Prostate gland (tissue), 2 donors: Measurements from ENCODE around the gene CFAP46. TPM values are rescaled to one million over a fixed set of nuclear protein-coding genes. Genes with fewer than 3 reads are reported as not detected.

Source experiments
- DNase-seq: peaks from one replicate; pipeline ENCODE4 v3.0.0-alpha.2; 2019; ENCODE audit warnings: low spot score
- H3K27ac ChIP-seq, 2 donors: fragments of 200-600 bp; sonication (generic); 2 replicates each; pipeline ENCODE4 v1.5.1; 2017 to 2019
- H3K27me3 ChIP-seq: fragments of 200-600 bp; sonication (generic); replicated peaks from 2 replicates; pipeline ENCODE4 v1.5.1; 2019; ENCODE audit not compliant: insufficient read depth
- H3K36me3 ChIP-seq, 2 donors: fragments of 200-600 bp; sonication (generic); 1 replicate in 1 of 2; 2 replicates in 1 of 2; pipeline versions ENCODE4 v1.5.1 to v1.8.1; 2017 to 2019
- H3K4me1 ChIP-seq: fragments of 200-600 bp; sonication (generic); replicated peaks from 2 replicates; pipeline ENCODE4 v1.5.1; 2019
- H3K4me3 ChIP-seq, 2 donors: fragments of 200-600 bp; sonication (generic); 2 replicates each; pipeline ENCODE4 v1.5.1; 2017 to 2019
- H3K9me3 ChIP-seq: fragments of 200-600 bp; sonication (generic); 2 replicates; pipeline ENCODE4 v1.5.1; 2017
- POLR2A ChIP-seq: fragments of 450-650 bp; IDR thresholded peaks from one replicate; pipeline ENCODE4 v1.6.1; 2016; ENCODE audit warnings: antibody characterized with exemption, mild to moderate bottlenecking
- POLR2AphosphoS5 ChIP-seq: sonication (generic); formaldehyde crosslinking; IDR thresholded peaks from one replicate; pipeline ENCODE4 v1.6.1; 2017; ENCODE audit warnings: antibody characterized with exemption
- WGBS: methylation state at CpG from one replicate; pipeline ENCODE4 v1.1.5; 2018; 5-methylcytosine and 5-hydroxymethylcytosine counted together
- intact Hi-C: fragments of 100-400 bp; cut with DNase I; formaldehyde crosslinking; loops from one replicate; pipeline ENCODE4 v1.14.2; 2022
- total RNA-seq, 2 donors: library from RNA; depleted of rRNA; stranded (reverse); fragments of >200 nt; gene quantifications; one replicate each; pipeline ENCODE4 v1.1.0, GENCODE V29; 2016
- TF ChIP-seq, protein P1 (sequence below), 4 experiments: fragments of 200-600 bp in 2 of 4; fragments of 450-650 bp in 2 of 4; sonication (generic) in 2 of 4; IDR thresholded peaks; 1 replicate in 3 of 4; 2 replicates in 1 of 4; pipeline ENCODE4 v1.5.1; 2016 to 2019; ENCODE audit warnings: antibody characterized with exemption in 4 of 4, mild to moderate bottlenecking in 2 of 4, moderate library complexity in 2 of 4

CFAP46 gene
- total RNA-seq, 2 donors from 2014 or later: 1.4 to 9.3 TPM

DNA sequence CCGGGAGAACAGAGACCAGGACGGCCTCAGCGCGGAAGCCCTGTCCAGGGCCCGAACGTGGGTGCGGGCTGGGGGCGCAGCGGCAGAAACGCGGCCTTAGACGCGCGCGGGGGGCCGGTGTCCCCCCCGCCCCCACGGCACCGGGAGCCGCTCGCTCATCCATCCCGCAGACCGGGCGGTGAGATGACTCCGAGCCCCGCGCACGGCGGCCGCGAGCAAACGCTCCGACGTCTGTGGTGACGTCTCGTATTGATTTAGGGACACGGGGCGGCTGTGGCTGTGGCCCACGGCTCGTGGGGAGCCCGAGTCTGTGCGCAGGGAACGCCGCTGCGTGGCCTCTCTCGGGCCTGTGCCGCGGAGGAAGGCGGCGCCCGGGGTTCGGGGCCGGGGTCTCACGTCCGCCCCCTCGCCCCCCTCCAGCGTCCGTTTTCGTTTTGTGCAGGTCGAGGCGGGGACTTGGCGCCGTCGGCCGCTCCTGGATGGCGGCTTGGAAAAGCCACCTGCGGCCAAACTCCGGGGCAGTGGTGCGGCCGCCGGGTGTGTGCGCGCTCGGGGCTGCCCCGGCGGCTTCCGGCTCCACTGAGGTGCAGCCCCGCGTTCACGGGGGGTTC, 155.4 kb downstream of the CFAP46 start:
- no peak for DNase-seq
- Histone ChIP-seq H3K4me3 (peak overlapping the region in 1 of 2 donors; percentile 18), H3K9me3 (no peaks in the 10 kb centered on the region), H3K27ac (no peak overlapping the region), H3K36me3 (no peaks in the 10 kb centered on the region), H3K27me3 (peaks cover 34% of the 10 kb centered on the region), H3K4me1 (peaks cover 15% of the 10 kb centered on the region)
- WGBS: 2% methylated on average over 75 of the region's 80 CpGs
- TF ChIP-seq POLR2AphosphoS5 (no peak), POLR2A (no peak)
- TF ChIP-seq, protein P1, sequence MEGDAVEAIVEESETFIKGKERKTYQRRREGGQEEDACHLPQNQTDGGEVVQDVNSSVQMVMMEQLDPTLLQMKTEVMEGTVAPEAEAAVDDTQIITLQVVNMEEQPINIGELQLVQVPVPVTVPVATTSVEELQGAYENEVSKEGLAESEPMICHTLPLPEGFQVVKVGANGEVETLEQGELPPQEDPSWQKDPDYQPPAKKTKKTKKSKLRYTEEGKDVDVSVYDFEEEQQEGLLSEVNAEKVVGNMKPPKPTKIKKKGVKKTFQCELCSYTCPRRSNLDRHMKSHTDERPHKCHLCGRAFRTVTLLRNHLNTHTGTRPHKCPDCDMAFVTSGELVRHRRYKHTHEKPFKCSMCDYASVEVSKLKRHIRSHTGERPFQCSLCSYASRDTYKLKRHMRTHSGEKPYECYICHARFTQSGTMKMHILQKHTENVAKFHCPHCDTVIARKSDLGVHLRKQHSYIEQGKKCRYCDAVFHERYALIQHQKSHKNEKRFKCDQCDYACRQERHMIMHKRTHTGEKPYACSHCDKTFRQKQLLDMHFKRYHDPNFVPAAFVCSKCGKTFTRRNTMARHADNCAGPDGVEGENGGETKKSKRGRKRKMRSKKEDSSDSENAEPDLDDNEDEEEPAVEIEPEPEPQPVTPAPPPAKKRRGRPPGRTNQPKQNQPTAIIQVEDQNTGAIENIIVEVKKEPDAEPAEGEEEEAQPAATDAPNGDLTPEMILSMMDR (IDR thresholded peaks at IDR 0.05): no peak
- intact Hi-C loops: loop anchor here (10.0 kb wide), 1 partner anchor 132 kb away; no protein-coding TSS in a partner anchor

DNA sequence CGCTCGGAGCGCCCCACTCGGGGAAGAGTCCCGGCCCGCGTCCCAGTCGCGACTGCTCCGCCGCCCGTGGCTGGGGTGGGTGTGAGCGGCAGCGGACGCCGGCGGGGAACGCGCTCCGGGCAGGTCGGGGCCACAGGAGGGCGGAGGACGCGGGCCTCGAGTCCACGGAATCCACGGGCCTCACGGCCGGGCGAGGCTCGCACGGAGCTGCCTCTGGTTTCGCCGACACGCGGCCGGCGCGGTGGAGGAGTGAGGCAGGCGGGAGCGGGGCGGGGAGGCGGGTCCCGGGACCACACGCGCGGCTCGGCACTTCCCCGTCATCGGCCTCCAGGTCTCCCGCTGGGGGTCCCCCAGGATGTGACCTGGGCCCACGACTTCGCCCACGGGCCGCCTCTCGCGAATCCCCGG, 155.9 kb downstream of the CFAP46 start:
- Histone ChIP-seq H3K4me3 (peak overlapping the region in 1 of 2 donors; percentile 12), H3K27me3 (peaks cover 34% of the 10 kb centered on the region), H3K9me3 (no peaks in the 10 kb centered on the region), H3K36me3 (no peaks in the 10 kb centered on the region), H3K27ac (no peak overlapping the region), H3K4me1 (peaks cover 15% of the 10 kb centered on the region)
- intact Hi-C loops: loop anchor here (10.0 kb wide), 1 partner anchor 132 kb away; no protein-coding TSS in a partner anchor
- WGBS: 2% methylated on average over 38 of the region's 58 CpGs
- no peak for DNase-seq
- TF ChIP-seq POLR2A: no peak
- TF ChIP-seq, protein P1 (IDR thresholded peaks at IDR 0.05): no peak
- TF ChIP-seq POLR2AphosphoS5: no peak

DNA sequence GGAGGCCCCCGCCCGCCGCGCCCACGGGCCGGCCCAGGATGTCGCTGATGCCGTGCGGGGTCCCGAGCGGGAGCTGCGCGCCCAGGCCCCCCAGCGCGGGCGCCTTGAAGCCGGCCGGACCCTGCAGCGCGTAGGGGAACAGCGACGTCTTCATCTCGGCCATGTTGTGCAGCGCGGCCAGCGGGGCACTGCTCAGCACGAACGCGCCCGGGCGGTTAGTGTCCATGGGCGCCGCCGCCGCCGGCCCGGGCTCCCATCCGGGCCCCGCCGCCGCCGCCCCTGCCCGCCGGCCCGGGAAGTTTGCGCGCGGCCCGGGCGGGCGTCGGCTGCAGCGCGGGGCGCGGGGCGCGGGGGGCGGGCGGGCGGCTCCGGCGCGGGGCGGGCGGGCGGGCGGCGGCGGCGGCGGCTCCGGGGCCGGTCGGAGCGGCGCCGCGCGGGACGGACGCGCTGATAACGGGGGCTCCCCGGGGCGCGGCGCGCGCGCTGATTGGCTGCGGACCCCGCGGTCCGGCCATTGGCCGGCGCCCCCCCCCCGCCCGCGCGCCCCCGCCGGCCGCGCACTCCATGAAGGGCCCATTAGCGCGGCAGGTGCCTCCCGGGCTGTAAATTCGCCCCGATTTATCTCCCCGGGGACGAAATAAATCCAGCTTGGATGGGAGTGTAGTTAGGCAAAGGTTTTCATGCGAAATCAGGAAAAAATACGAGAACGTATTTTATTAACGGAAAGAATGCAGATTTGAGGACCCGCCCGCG, 156.5 kb downstream of the CFAP46 start, which contains the start of gene NKX6-2:
Gene NKX6-2, minus strand, starts transcription at position 425 of the 753 bp plus-strand sequence. Its CDS starts 199 bp downstream, at position 226.
- peaks cover 34% of the 10 kb centered on the region for H3K27me3 ChIP-seq
- 0% methylated on average over 21 of the region's 119 CpGs for WGBS
- no peaks in the 10 kb centered on the region for H3K36me3 ChIP-seq
- DNase-seq: no peak
- H3K9me3 ChIP-seq: no peaks in the 10 kb centered on the region
- H3K4me3 ChIP-seq: peak within 1 kb of the TSS in 1 of 2 donors; percentile 20
- TF ChIP-seq, protein P1 (IDR thresholded peaks at IDR 0.05): no peak
- no peak for TF ChIP-seq POLR2A
- TF ChIP-seq POLR2AphosphoS5: no peak
- intact Hi-C loops: loop anchor here (10.0 kb wide), 1 partner anchor 131 kb away; no protein-coding TSS in a partner anchor
- H3K27ac ChIP-seq: no peak within 1 kb of the TSS
- H3K4me1 ChIP-seq: peaks cover 15% of the 10 kb centered on the region

DNA sequence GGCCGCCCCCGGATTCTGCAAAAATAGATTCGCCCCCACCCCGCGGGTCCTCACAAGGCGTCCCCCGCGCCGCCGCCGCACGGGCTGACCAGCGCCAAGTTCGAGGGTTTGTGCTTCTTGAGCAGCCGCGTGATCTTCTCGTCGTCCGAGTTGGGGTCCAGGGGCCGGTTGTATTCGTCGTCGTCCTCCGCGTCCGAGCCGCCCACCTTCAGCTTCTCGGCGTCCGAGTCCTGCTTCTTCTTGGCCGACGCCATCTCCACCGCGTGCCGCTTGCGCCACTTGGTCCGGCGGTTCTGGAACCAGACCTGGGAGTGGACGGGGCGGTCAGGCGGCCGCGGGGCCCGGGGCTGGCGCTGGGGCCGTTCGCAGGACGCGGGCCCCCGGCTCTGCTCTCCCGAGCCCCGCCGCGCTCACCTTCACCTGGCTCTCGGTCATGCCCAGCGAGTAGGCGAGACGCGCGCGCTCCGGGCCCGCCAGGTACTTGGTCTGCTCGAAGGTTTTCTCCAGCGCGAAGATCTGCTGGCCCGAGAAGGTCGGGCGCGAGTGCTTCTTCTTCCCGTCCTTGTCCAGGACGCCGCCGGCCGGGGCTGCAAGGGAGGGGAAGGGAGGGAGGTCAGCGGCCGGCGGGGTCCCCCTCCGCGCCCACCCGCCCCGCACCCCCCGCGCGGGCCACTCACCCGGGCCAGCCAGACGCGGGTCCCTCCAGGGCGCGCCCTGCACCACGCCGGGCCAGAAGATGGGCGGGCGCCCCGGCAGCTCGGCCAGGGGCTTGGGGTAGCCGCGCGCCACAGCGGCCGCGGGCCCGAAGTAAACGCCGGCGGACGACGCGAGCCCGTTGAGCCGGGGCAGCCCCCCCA, 157.3 kb downstream of the CFAP46 start:
- Histone ChIP-seq H3K27ac (no peak overlapping the region), H3K36me3 (no peaks in the 10 kb centered on the region), H3K27me3 (peaks cover 34% of the 10 kb centered on the region), H3K4me3 (peak overlapping the region in 1 of 2 donors; percentile 20), H3K4me1 (peaks cover 15% of the 10 kb centered on the region), H3K9me3 (no peaks in the 10 kb centered on the region)
- DNase-seq: no peak
- WGBS: 11% methylated on average over 60 of the region's 111 CpGs
- TF ChIP-seq, protein P1 (IDR thresholded peaks at IDR 0.05): no peak
- TF ChIP-seq POLR2AphosphoS5 (no peak), POLR2A (no peak)
- intact Hi-C loops: loop anchor here (10.0 kb wide), 1 partner anchor 130 kb away; no protein-coding TSS in a partner anchor
